K562 (cell line): ENCODE measurements around the gene FUCA2. TPM values are rescaled to one million over a fixed set of nuclear protein-coding genes. Genes with fewer than 3 reads are reported as not detected.

Source experiments
- ETS2 ChIP-seq: IDR thresholded peaks from 2 replicates; pipeline ENCODE4 v1.6.1; 2016; ENCODE audit warnings: borderline replicate concordance, missing genetic modification characterization, mild to moderate bottlenecking, moderate library complexity, missing compliant biosample characterization; ENCODE audit not compliant: poor library complexity, severe bottlenecking
- ETV5 ChIP-seq: sonication (generic); formaldehyde crosslinking; IDR thresholded peaks from 2 replicates; pipeline ENCODE4 v1.4.0; 2020; ENCODE audit warnings: low read depth, mild to moderate bottlenecking, missing genetic modification reagents
- FOXM1 ChIP-seq, 2 experiments: fragments of 450-650 bp in 1 of 2; sonication (generic) in 1 of 2; formaldehyde crosslinking in 1 of 2; IDR thresholded peaks; 2 replicates each; pipeline versions ENCODE4 v1.6.1 to v1.9.0; 2017 to 2022; ENCODE audit warnings: low read depth in 2 of 2, mild to moderate bottlenecking in 2 of 2, missing genetic modification reagents in 1 of 2, moderate library complexity in 1 of 2
- MTA3 ChIP-seq: fragments of 450-650 bp; formaldehyde crosslinking; IDR thresholded peaks from 2 replicates; pipeline ENCODE4 v1.6.1; 2017; ENCODE audit warnings: mild to moderate bottlenecking, borderline replicate concordance
- PML ChIP-seq: IDR thresholded peaks from 2 replicates; pipeline ENCODE4 v1.6.1; 2012; ENCODE audit warnings: low read length, inconsistent platforms
- RFX1 ChIP-seq: fragments of 450-650 bp; IDR thresholded peaks from 2 replicates; pipeline ENCODE4 v1.6.1; 2016; ENCODE audit warnings: mild to moderate bottlenecking, moderate library complexity
- RREB1 ChIP-seq: fragments of 250-450 bp; sonication (Bioruptor Pico); IDR thresholded peaks from 2 replicates; pipeline ENCODE4 v1.4.0; 2020
- SAFB2 ChIP-seq: fragments of 200-400 bp; formaldehyde crosslinking; IDR thresholded peaks from 2 replicates; pipeline ENCODE4 v1.6.1; 2018; ENCODE audit warnings: borderline replicate concordance, low read length, low read depth, moderate library complexity; ENCODE audit not compliant: severe bottlenecking
- UBTF ChIP-seq, 2 experiments: IDR thresholded peaks; 2 replicates each; pipeline ENCODE4 v1.6.1; 2012; ENCODE audit warnings: improper control_type of control experiment in 2 of 2, low read depth in 2 of 2, low read length in 2 of 2, borderline replicate concordance in 1 of 2
- ZFP30 ChIP-seq: fragments of 250-450 bp; sonication (Bioruptor Pico); IDR thresholded peaks from 2 replicates; pipeline ENCODE4 v1.8.0; 2022; ENCODE audit warnings: moderate library complexity, mild to moderate bottlenecking, inconsistent platforms, borderline replicate concordance
- ZNF347 ChIP-seq: fragments of 450-650 bp; formaldehyde crosslinking; IDR thresholded peaks from 2 replicates; pipeline ENCODE4 v1.4.0; 2020; ENCODE audit warnings: low read depth, mild to moderate bottlenecking, moderate library complexity
- polyA plus RNA-seq, 8 experiments: library from polyadenylated mRNA; depleted of rRNA in 4 of 8; stranded (reverse) in 5 of 8; unstranded in 3 of 8; fragments of >200 nt; fragmentation: Nextera tagmentation in 2 of 8; fragmentation: Illumina TruSeq in 1 of 8; extraction: Ambion mirVana in 2 of 8; extraction: Trizol in 1 of 8; gene quantifications; 2 replicates each; pipeline versions ENCODE4 v1.2.1 to v1.2.3, GENCODE V29; 2011 to 2014; ENCODE audit warnings: inconsistent platforms in 1 of 8, missing spikeins in 1 of 8
- total RNA-seq, 7 experiments: library from RNA; depleted of rRNA in 6 of 7; stranded (reverse); fragments of >200 nt in 6 of 7; fragmentation: Illumina TruSeq in 2 of 7; extraction: Trizol in 2 of 7; gene quantifications; 2 replicates each; pipeline versions ENCODE4 v1.2.1 to v1.2.3, GENCODE V29; 2011 to 2021; ENCODE audit warnings: low replicate concordance in 1 of 7
- TF ChIP-seq, protein P1 (sequence below): sonication (generic); formaldehyde crosslinking; IDR thresholded peaks from 2 replicates; pipeline ENCODE4 v1.8.0; 2022; ENCODE audit warnings: mild to moderate bottlenecking, missing genetic modification reagents
- TF ChIP-seq, protein P2 (sequence below): fragments of 450-650 bp; formaldehyde crosslinking; IDR thresholded peaks from 2 replicates; pipeline ENCODE4 v1.4.0; 2022; ENCODE audit warnings: missing genetic modification characterization

Gene FUCA2
- total and polyA plus RNA-seq, 9 of the 15 experiments (the other 6 are each of a cell fraction or from before 2014, with no cell fraction given), result 20.6 to 112 (median 79.3) TPM

GRCh38 chr6:143450453-143451371 is 60.8 kb downstream of the FUCA2 start, which contains the start of the genes ADAT2 and PEX3 (continued):
- TF ChIP-seq, protein P1, sequence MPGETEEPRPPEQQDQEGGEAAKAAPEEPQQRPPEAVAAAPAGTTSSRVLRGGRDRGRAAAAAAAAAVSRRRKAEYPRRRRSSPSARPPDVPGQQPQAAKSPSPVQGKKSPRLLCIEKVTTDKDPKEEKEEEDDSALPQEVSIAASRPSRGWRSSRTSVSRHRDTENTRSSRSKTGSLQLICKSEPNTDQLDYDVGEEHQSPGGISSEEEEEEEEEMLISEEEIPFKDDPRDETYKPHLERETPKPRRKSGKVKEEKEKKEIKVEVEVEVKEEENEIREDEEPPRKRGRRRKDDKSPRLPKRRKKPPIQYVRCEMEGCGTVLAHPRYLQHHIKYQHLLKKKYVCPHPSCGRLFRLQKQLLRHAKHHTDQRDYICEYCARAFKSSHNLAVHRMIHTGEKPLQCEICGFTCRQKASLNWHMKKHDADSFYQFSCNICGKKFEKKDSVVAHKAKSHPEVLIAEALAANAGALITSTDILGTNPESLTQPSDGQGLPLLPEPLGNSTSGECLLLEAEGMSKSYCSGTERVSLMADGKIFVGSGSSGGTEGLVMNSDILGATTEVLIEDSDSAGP (CRISPR knock-in tag), result no peak
- TF ChIP-seq RREB1 (CRISPR knock-in tag), result peak; percentile 87
- TF ChIP-seq ETS2 (tag), result no peak
- no peak for TF ChIP-seq RFX1
- TF ChIP-seq ZNF347 (CRISPR knock-in tag), result no peak
- TF ChIP-seq, protein P2, sequence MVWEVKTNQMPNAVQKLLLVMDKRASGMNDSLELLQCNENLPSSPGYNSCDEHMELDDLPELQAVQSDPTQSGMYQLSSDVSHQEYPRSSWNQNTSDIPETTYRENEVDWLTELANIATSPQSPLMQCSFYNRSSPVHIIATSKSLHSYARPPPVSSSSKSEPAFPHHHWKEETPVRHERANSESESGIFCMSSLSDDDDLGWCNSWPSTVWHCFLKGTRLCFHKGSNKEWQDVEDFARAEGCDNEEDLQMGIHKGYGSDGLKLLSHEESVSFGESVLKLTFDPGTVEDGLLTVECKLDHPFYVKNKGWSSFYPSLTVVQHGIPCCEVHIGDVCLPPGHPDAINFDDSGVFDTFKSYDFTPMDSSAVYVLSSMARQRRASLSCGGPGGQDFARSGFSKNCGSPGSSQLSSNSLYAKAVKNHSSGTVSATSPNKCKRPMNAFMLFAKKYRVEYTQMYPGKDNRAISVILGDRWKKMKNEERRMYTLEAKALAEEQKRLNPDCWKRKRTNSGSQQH (CRISPR knock-in tag), result no peak
- TF ChIP-seq MTA3, result peak; percentile 98
- peak; percentile 79; the same call in 1 of the 2 replicates for TF ChIP-seq PML
- no peak for TF ChIP-seq SAFB2
- TF ChIP-seq UBTF (IDR thresholded peaks at IDR 0.05; ENCODE audit: borderline replicate concordance in 1 of 2, low read depth in 2 of 2, low read length in 2 of 2), result peak; percentile 63 to 80; a peak in 3 of 4 replicates
- TF ChIP-seq ETV5 (CRISPR knock-in tag), result peak; percentile 68; the same call in 1 of the 2 replicates
- no peak for TF ChIP-seq ZFP30 (CRISPR knock-in tag)
- peak; percentile 75 for TF ChIP-seq FOXM1 (IDR thresholded peaks at IDR 0.05; ENCODE audit: low read depth)
- peak; percentile 96; the same call in 1 of the 2 replicates for TF ChIP-seq FOXM1 (CRISPR knock-in tag; IDR thresholded peaks at IDR 0.05; ENCODE audit: low read depth)
